HG02870 (cell line): ENCODE data around the gene CHD2.
"Not testable (repeated sequence)": the region's sequence is repeated elsewhere in the genome, so short reads cannot be mapped to it uniquely, and the experiment has no call there.

ENCODE experiments used
- ATAC-seq: cut with Tn5 transposase; IDR thresholded peaks from one replicate; pipeline ENCODE4 v1.9.1; 2021; ENCODE audit warnings: mild to moderate bottlenecking, moderate library complexity; ENCODE audit not compliant: unreplicated experiment

The CHD2 gene

DNA sequence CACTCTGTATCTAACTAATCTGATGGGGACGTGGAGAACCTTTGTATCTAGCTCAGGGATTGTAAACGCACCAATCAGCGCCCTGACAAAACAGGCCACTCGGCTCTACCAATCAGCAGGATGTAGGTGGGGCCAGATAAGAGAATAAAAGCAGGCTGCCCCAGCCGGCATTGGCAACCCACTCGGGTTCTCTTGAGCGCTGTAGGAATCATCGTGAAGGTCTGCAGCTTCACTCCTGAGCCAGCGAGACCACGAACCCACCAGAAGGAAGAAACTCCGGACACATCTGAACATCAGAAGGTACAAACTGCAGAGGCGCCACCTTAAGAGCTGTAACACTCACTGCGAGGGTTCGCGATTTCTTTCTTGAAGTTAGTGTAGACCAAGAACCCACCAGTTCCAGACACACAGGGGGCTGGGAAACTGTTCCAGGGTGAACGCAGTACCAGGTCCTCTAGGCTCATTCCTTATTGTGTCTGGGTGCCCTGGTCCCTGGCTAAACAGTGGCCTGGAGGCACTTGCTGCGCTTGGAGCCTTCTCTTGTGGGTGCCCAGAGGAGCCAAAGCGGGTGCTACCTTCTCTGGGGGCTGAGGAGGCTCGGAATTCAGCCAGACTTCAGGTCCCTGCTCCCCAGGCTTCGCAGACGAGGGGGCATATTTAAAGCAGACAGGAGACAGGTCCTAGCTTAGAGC, 132.5 kb downstream of the CHD2 start:
- not testable (repeated sequence) for ATAC-seq

DNA sequence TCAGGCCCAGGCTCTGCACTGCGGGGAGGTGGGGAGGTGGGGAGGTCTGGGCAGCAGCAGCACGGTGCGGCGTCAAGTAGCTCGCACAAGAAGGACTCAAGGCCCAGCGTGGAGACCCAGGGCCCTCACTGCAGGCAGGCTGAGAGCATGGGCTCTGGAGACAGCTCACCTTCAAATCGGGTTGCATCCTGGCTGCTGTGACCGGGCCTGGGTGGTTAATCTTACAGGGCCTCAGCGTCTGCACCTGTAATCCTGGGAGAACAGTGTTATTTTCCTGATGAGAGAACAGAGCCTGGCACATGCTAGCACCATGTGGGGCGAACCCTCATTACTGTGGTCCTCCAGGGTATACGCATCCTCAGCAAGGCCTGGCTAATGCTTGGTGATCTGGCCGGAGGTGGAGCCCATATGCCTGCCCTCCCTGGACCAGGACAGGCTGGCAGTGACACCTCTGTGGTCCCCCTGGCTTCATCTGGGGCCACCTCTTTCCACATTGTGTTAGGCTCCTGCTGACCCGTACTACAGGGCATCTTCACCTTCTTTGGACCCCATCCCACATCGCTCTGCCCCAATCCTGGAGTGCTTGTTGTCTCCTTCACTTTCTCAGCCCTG, 133.4 kb downstream of the CHD2 start:
- ATAC-seq, result no peak

DNA sequence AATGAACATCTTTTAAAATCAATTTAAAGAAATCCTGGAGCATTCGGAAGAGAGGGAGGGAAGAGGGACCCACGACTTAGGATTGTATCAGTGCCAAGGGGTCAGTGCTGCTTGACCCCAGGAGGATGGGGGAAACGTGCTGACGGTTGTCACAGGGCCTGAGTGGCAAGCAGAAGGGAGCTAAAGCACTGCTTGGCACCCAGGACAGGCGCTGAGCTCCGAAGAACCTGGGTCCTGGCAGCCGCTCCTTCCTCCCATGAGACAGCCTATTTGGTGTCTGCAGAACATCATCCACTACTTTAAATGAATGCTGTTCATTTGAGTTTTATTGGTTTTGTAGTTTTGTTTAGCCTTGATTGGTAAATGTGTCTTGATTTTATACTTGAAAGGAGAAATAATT, 134.4 kb downstream of the CHD2 start:
- ATAC-seq, result no peak

DNA sequence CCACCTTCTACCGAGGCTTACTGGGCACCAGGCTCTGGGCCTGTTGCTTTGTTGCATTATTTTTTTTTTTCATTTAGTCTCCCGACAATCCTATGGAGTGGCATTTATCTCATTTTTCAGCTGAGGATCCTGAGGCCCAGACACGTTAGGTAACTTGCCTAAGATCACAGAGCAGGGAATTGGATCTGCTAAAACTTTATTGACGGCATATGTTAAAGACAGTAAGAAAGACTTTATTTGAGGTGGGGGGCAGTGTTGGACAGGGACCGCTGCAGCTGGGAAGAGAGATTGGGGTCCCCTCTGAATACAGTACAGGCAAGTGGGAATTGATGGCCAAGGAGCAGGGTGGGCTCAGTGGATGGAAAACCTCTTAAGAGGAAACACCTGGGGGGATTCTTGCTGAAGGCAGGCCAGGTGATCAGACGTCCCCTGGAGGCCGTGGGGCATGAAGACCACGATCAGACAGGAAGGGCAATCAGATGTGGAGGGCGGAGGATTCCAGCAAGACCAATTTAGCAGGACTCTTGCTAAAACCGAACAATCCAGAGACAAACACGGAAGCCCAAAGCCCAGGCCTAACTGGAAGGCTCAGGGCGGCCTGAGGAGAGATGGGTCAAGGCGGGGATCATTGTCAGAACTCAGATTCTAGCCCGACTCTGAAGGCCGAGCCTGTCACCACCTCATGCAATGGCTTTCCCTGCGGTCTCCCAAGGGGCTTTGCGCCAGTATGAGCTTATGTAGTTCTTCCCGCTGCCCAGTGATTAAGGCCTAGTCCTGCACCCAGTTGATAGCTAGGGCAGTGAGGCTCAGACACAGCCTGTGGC, 135.2 kb downstream of the CHD2 start:
- ATAC-seq, result no peak

DNA sequence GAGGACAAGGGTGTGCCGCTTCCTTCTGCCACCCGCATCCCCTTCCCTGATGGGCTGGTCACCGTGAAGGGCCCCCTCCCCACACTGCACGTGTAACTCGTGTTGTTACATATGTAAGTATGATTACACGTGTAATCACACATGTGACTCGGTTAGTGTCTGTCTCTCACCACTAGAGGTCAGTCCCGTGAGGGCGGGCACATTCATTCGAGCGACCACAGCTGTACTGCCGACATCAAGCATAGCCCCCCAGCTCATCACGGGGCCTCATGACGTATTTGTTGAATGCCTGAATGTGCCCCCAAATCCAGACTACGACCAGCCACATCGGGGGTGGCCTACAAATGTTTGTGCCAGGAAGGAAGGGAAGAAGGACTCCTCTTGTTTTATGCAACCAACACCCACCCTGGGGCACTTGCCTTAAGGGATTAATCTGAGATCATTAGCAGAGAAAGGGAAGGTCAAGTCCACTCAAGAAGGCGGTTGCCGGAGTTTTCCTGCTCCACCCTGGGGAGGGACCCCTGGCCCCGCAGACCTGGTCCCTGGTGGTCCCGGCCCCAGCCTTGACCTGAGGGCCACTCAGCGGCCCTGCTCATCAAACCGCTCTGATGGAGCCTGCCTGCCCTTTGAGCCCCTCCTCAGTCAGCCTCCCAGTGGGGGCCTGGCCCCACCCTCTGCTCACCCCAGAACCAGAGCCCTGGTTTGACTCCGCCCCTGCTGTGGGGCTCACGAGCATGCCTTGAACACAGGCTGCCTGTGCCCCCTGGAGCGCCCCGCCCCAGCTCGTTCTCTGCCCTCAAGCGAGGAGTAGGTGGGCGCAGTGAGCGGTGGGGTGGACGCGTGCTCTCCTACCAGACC, 136.1 kb downstream of the CHD2 start:
- peak; percentile 91 for ATAC-seq

DNA sequence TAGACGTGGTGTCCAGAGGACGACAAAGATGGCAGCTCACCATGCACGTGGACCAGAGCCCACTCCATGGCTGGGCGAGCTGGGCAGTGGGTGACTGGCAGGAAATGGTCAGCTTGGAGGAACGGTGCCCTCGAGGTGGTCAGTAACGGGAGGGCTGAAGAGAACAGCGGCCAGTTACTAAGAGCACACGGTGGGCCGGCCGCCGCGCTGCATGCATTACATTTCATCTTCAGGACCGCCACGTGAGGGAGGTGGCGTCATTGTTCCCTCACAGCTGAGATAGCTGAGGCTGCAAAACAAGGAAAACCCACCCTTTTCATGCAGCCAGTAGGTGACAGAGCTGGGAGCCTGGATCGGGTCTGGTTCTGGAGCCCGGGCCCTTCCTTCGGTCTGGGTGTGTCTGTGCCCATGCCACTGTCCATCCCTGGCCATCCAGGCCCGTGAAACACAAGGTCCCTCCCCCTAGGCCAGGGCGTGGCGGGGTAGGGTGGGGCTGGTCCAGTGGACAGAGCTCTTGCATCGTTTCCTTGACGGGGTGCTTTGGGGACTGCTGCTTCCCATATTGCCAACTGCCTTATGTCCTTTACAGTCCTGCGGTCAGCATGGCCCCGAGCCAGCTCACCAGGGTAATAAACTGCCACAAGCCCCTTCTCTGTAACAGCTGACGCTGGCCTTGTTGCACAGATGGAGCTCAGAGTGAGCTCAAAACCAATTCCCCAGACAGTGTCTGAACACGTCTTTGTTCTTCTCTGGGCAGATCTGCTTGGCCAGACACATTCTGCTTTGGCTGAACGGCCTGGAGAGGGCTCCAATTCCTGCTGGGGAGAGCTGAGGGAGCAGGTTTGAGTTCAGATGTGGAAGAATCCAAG, 137.1 kb downstream of the CHD2 start:
- ATAC-seq, result no peak

DNA sequence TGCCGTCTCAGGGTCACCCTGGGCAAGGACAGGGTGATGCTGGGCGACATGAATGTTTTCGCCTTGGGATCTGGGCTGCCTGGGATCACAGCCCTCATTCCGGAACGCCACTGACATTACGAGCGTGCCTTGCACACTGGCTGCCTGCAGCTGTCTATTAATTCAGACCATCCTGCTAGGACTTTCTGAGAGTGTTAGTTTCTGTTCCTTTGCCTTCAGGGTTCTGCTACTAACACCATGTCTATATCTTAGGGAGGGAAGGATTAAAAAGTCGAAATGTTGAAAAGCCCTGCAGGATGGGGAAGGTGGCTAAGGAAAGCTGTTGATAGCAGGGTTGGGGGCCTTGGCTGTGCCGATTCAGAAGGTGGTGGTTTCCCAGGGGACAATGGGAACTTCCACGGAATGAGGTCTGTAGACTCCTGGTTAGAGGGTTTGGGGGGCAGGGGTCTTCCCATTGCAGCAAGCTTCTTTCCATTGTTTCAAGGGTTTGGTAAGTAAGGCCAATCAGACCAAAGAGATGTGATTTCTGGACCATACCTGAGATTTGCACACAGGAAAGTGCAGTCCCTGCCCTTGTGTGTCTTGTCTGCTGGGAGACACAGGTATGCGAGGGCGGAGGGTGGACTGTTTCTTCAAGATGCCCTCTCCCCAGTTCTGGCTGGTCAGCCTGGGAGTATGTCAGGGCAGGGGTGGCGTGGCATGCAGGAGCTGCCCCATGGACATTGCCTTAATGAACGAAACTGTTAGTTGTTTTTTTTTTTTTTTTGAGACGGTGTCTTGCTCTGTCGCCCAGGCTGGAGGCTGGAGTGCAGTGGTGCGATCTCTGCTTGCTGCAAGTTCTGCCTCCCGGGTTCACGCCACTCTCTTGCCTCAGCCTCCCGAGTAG, 137.9 kb downstream of the CHD2 start:
- ATAC-seq, result no peak

DNA sequence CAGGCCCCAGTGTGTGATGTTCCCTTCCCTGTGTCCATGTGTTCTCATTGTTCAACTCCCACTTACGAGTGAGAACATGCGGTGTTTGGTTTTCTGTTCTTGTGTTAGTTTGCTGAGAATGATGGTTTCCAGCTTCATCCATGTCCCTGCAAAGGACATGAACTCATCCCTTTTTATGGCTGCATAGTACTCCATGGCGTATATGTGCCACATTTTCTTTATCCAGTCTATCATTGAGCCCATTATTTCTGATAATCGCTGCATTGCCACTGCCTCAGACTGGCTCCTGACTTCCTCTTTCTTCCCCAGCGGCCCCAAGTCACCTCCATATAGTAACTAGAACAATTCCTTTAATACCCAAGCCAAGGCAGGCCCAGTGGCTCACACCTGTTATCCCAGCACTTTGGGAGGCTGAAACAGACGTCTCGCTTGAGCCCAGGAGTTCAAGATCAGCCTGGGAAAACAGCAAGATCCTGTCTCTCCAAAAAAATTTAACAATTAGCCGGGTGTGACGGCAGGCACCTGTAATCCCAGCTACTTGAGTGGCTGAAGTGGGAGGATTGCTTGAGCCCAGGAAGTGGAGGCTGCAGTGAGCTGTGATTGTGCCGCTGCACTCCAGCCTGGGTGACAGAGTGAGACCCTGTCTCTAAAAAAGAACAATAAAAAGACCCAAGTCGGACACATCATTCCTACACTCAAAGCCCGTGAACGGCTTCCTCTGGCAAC, 139.6 kb downstream of the CHD2 start:
- not testable (repeated sequence) for ATAC-seq

DNA sequence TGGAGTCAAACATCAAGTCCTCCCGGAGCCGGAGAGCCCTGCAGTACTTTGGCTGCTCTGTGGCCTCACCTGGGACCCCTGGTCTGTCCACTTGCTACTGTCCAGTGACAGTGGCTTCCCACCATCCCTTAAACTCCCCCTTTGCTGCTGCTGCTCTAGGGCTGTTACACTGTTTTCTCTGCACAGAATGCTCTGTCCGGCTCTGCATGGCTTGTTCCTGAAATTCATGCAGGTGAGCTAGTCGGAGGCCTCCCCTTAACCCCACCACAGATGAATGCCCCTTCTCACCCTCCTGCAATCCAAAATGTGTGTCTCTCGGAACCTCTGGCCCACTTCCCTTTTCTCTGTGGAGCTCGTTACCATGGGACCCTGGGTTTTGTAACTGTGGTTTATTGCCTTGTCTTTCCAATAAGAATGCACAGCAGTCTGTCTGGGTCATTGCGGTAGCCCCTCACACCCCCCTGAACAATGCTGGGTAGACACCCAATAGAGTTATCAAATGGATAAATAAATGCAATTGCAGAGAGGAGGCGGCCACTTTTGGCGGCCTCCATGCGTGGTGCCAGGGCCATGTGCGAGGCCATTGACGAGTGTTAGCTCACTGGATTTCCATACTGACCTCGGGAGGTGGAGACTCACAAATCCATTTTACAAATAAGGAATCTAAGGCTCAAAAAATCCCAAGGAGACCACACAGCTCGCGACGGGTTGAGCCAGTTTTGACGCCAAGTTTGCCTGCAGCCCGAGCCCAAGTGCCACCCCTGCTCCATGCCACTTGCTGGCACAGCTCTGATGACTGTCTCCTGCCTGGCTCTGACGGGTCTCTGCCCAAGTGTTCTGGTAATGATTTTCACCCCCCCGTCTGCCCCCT, 140.4 kb downstream of the CHD2 start:
- ATAC-seq, result no peak

DNA sequence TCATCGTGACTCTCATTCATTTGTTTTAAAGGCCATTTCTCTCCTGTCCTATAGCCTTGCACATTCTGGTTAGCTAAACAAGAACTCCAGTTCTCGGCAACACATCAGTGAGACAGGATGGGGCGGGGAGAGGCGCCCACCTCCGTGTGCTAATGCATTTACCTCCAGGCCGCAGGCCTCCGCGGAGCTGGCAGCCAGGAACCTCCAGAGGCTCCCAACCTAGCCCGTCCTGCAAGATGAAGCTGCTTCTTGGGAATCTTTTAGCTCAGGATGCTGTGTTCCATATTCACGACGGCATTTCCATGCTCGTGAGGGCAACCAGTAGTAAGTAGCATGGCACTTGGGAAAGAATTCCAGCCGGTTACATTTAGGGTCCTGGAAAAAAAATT, 141.0 kb downstream of the CHD2 start:
- no peak for ATAC-seq

DNA sequence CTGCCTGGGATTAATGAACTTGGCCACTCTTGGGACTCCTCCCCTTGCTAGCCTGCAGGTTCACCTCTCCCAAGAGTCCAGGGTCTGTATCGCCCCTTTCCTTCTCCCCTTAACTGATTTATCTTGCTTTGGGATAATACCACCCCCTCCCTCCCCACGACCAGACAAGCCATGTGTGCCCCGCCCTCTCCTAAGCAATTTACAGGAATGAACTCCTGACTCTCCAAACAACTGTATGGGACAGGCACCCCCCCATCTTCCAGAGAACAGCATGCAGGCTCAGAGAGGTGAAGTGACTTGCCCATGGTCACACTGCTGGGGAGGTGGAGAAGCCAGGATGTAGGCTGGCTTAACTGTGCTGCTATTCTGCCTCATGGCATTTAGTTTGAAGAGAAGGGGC, 142.1 kb downstream of the CHD2 start:
- ATAC-seq, result no peak

DNA sequence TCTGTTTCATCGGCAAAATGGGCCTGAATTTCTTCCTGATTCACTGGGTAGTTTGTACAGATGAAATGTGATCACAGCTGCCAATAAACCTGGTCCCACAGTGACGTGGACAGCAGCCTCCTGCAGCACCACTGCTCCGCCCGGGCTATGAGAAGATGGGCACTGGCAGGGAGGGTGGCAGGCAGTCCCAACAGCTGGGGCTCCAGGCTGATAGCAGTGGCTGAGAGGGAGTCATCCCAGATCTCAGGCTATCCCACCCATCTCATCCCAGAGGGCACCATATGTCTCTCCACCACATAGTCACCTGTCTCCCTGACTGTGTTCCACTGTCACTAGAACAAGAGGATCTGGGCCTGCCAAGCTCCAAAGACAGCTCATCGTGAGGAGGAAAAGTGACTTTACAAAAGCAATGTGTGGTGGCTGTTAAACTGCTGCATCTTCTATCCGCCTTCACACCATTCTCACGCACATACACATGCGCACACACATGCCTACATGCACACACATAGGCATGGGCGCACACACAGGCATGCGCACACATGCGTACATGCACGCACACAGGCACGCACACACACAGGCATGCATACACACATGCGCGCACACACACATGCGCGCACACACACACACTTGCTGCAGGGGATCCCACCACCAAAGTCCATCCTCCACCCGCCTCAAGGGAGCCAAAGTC, 142.7 kb downstream of the CHD2 start:
- no peak for ATAC-seq

DNA sequence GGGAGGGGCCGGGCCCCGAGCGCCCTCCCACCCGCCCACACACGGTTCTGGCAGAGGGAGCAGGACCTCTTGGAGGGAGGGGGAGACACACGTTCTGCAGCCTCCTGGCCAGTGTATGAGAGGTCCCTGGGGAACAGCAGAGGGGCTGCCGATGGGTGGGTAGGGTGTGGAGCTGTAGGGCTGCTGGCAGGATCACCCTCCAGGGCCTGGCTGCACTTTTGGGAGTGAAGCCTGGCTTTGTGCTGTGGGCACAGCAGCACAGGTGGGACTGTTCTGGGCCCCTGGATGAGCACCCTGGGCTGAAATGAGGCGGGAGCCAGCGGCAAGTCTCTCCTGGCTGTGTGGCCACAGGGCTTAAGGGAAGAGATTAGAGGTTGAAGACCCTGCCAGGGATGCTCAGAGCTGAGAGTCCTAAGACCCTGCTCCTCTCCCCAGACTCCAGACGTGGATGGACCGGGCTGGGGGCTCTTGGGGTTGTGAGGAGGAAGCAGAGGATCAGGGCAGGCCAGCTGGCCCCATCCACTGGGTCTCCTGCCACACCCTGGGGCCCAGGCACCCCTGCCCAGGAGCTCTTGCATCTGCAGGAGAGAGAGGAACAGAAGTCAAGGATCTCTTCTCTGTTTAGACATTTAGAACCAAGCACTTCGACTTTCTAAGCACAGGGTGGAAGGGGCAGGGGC, 143.6 kb downstream of the CHD2 start:
- ATAC-seq, result no peak

DNA sequence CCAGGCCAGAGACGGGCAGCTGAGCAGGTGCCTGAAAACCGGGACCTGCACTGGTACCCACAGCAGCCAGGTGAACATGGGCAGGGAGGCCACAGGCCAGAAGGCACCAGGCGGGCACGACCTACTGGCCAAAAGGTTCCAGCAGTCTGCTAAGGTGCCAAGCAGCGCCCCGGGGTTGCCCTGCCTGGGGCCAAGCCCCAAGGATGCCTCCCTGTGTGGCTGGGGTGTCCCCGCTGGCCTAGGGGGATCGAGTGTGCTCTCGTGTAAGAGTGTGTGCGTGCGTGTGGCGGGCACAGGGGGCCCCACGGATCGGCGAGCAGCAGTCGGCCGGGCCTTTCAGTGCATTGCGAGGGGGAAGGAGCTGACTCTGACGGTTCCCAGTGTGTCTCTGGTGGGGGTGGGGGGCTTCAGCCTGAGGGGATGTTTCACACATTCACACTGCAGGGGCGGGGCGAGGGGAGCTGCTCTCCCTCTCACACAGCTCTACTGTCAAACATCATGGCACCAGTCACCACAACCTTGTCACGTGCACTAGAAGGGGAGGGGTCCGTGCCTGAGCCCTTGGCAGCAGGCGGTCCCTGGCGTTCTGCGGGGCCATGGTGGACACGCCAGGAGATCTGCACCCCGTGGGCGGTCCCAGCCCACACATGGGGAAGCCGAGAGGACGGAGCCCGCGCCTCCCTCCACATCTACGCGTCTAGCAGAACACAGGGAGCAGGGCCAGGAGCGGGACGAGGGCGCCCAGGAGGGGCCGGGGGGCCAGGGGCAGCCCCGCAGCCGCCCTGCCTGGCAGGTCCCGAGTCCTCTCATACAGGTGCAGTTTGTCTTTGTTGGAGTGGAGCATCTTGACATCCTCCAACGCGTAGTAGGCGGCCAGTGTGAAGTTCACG, 144.4 kb downstream of the CHD2 start:
- no peak for ATAC-seq

DNA sequence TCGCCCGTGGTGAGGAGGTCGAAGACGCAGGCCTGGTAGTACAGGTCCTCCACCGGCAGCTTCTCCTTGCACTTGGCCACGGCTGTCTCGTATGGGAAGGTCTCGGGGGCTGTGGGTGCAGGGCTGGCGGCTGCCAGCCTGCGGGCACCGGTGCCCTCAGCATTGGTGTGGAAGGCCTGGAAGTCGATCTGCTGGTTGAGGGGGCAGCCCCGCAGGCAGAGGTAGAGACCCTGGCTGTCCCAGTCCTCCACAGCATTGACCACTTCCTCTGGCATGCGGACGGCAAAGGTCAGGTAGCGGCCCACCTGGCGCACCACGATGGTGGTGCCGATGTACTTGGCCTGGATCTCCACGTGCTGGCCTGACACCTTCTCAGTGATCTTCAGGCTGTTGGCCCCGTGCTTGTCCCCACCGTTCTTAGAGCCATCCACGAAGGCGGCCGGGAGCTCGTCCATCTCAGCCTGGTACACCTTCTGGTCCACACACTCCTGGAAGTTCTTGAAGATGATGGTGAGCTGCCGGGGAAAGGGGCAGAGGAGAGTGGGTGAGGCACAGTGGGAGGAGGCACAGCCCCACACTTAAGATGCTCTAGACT, 145.2 kb downstream of the CHD2 start:
- no peak for ATAC-seq
